ENCODE results near the gene DHX16. TPM values are rescaled to one million over a fixed set of nuclear protein-coding genes. Genes with fewer than 3 reads are reported as not detected.

DHX16 gene
- total RNA-seq, 6 donors from 2014 or later = 28.1 to 60.8 (median 31.8) TPM

- ATAC-seq (ENCODE audit: low FRiP score in 2 of 2) = peak; percentile 89 to 91
These were observed 25.3 kb downstream of the DHX16 start for GRCh38 chr6:30647242-30648116.

GRCh38 chr6:30646450-30647241, 26.2 kb downstream of the DHX16 start, which contains the start of gene C6orf136:
C6orf136 (plus strand) TSS chr6:30647133; CDS start chr6:30647232, 99 bp downstream.
- Histone ChIP-seq H3K4me1 (peaks cover 13 to 21% (median 14%) of the 10 kb centered on the region in 4 donors), H3K27me3 (no peaks in the 10 kb centered on the region), H3K9me3 (no peaks in the 10 kb centered on the region), H3K27ac (peak within 1 kb of the TSS; percentile 89 to 95 (median 92)), H3K36me3 (peaks cover 0 to 37% (median 20%) of the 10 kb centered on the region in 4 donors), H3K4me3 (peak within 1 kb of the TSS; percentile 70 to 99 (median 85))
- ATAC-seq (ENCODE audit: low FRiP score in 2 of 2) (peak; percentile 94 to 96), DNase-seq (peak; percentile 96 to 98)
- WGBS, 2 donors = 14 to 45% methylated on average over 10 to 30 of the region's 37 CpGs
- no peak for TF ChIP-seq POLR2AphosphoS5 (IDR thresholded peaks at IDR 0.05)
- TF ChIP-seq CTCF (IDR thresholded peaks at IDR 0.05) = no peak
- no peak for TF ChIP-seq POLR2A (IDR thresholded peaks at IDR 0.05)
- TF ChIP-seq EP300 (IDR thresholded peaks at IDR 0.05) = no peak

More at GRCh38 chr6:30647242-30648116, 25.3 kb downstream of the DHX16 start:
- H3K27ac ChIP-seq = peak overlapping the region; percentile 89 to 95 (median 92)
- no peaks in the 10 kb centered on the region for H3K9me3 ChIP-seq
- peak; percentile 79 to 94 for DNase-seq
- 0 to 2% methylated on average over 17 to 33 of the region's 78 CpGs for whole genome bisulfite sequencing, 2 donors
- TF ChIP-seq POLR2AphosphoS5 (IDR thresholded peaks at IDR 0.05) (peak in 1 of 2 donors; percentile 34), POLR2A (IDR thresholded peaks at IDR 0.05) (peak in 1 of 4 donors; percentile 41), EP300 (IDR thresholded peaks at IDR 0.05) (no peak), CTCF (IDR thresholded peaks at IDR 0.05) (peak in 1 of 6 experiments; percentile 5)
- H3K36me3 ChIP-seq = peaks cover 0 to 41% (median 23%) of the 10 kb centered on the region in 4 donors
- H3K4me3 ChIP-seq = peak overlapping the region; percentile 70 to 99 (median 85)
- peaks cover 13 to 21% (median 14%) of the 10 kb centered on the region in 4 donors for H3K4me1 ChIP-seq
- H3K27me3 ChIP-seq = no peaks in the 10 kb centered on the region

GRCh38 chr6:30645989-30646388, 26.8 kb downstream of the DHX16 start:
- TF ChIP-seq POLR2A (IDR thresholded peaks at IDR 0.05) = no peak
- TF ChIP-seq POLR2AphosphoS5 (IDR thresholded peaks at IDR 0.05) = no peak
- no peak for TF ChIP-seq CTCF (IDR thresholded peaks at IDR 0.05)
- no peak for TF ChIP-seq EP300 (IDR thresholded peaks at IDR 0.05)
- ATAC-seq (ENCODE audit: low FRiP score in 2 of 2) (no peak), DNase-seq (no peak)
- Histone ChIP-seq H3K27me3 (no peaks in the 10 kb centered on the region), H3K4me1 (peaks cover 13 to 21% (median 14%) of the 10 kb centered on the region in 4 donors), H3K36me3 (peaks cover 0 to 37% (median 15%) of the 10 kb centered on the region in 4 donors), H3K4me3 (no peak overlapping the region), H3K9me3 (no peaks in the 10 kb centered on the region), H3K27ac (peak overlapping the region in 1 of 4 donors; percentile 91)
- 65 to 78% methylated on average over 1 of the region's 1 CpG for WGBS, 2 donors

GRCh38 chr6:30644769-30645168, 28.0 kb downstream of the DHX16 start:
- peaks cover 13 to 21% (median 14%) of the 10 kb centered on the region in 4 donors for H3K4me1 ChIP-seq
- ATAC-seq (ENCODE audit: low FRiP score in 2 of 2) = no peak
- H3K27ac ChIP-seq = no peak overlapping the region
- DNase-seq = no peak
- no peak for TF ChIP-seq POLR2A (IDR thresholded peaks at IDR 0.05)
- TF ChIP-seq EP300 (IDR thresholded peaks at IDR 0.05) = no peak
- no peak for TF ChIP-seq POLR2AphosphoS5 (IDR thresholded peaks at IDR 0.05)
- no peak for TF ChIP-seq CTCF (IDR thresholded peaks at IDR 0.05)
- no peak overlapping the region for H3K4me3 ChIP-seq
- no peaks in the 10 kb centered on the region for H3K27me3 ChIP-seq
- WGBS, 2 donors = 76% methylated on average over 5 of the region's 5 CpGs
- H3K36me3 ChIP-seq = peaks cover 0 to 40% (median 19%) of the 10 kb centered on the region in 4 donors
- no peaks in the 10 kb centered on the region for H3K9me3 ChIP-seq

Data from upper lobe of left lung (tissue), 6 donors.